ENCODE results near the gene IL5. TPM values are rescaled to one million over a fixed set of nuclear protein-coding genes. Genes with fewer than 3 reads are reported as not detected.

IL5 gene
- total RNA-seq, 4 donors from 2014 or later, result not detected

- TF ChIP-seq, protein P1, sequence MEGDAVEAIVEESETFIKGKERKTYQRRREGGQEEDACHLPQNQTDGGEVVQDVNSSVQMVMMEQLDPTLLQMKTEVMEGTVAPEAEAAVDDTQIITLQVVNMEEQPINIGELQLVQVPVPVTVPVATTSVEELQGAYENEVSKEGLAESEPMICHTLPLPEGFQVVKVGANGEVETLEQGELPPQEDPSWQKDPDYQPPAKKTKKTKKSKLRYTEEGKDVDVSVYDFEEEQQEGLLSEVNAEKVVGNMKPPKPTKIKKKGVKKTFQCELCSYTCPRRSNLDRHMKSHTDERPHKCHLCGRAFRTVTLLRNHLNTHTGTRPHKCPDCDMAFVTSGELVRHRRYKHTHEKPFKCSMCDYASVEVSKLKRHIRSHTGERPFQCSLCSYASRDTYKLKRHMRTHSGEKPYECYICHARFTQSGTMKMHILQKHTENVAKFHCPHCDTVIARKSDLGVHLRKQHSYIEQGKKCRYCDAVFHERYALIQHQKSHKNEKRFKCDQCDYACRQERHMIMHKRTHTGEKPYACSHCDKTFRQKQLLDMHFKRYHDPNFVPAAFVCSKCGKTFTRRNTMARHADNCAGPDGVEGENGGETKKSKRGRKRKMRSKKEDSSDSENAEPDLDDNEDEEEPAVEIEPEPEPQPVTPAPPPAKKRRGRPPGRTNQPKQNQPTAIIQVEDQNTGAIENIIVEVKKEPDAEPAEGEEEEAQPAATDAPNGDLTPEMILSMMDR (IDR thresholded peaks at IDR 0.05; ENCODE audit: low read depth), result no peak
These were observed 40.1 kb downstream of the IL5 start for GRCh38 chr5:132503244-132503643.

- TF ChIP-seq, protein P1 (IDR thresholded peaks at IDR 0.05; ENCODE audit: low read depth), result no peak
These were observed 41.1 kb downstream of the IL5 start for GRCh38 chr5:132501961-132502931.

DNA sequence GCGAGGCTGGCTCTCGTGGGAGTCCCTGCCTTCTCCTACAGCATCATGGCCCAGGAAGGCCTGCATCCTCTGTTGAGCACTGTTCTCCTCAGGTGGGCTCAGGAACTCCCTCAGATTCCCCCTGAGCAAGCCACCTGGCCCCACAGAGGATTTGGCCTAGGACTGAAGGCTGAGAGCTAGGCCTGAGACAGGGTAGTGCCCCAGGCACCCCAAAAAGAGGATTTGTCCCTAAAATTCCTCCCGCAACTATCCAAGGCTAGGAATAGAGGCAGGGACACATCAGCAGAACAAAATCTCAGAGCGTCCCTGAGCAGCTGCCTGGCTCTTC, 41.7 kb downstream of the IL5 start:
- TF ChIP-seq, protein P1 (IDR thresholded peaks at IDR 0.05; ENCODE audit: low read depth), result no peak

DNA sequence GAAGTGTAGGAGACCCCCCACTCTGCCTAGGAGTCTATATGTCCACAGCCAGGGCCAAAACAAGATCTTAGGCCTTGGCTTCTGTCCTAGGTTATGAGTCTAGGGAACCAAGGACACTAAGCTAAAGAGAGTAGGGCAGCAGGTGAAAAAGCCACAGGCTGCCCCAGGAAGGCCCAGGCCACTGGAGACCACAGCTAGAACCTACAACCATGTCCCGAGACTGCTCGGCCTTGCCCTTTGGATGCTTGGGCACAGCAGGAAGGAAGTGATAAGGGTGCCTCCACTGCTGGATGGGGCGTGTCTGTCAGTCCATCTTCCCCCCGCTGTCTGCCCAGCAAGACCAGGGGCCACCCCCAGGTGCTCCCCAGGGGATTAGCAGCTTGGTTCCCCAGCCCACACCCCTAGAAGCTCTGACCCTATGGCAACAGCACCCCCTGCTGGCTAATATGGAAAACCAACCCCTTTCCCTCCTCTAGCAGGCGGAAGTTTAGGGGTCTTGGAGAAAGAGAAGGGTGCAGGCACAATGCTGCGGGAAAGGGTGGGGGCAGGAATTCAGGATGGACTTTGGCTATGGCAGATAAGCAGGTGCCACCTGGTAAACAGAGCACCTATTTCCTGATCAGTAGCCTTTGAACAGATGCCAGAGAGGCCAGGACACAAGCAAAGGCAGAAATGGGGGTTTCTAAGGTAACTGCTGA, 42.2 kb downstream of the IL5 start:
- TF ChIP-seq, protein P1 (IDR thresholded peaks at IDR 0.05; ENCODE audit: low read depth), result no peak

GRCh38 chr5:132500244-132500930, 42.9 kb downstream of the IL5 start:
- TF ChIP-seq, protein P1 (IDR thresholded peaks at IDR 0.05; ENCODE audit: low read depth), result no peak

DNA sequence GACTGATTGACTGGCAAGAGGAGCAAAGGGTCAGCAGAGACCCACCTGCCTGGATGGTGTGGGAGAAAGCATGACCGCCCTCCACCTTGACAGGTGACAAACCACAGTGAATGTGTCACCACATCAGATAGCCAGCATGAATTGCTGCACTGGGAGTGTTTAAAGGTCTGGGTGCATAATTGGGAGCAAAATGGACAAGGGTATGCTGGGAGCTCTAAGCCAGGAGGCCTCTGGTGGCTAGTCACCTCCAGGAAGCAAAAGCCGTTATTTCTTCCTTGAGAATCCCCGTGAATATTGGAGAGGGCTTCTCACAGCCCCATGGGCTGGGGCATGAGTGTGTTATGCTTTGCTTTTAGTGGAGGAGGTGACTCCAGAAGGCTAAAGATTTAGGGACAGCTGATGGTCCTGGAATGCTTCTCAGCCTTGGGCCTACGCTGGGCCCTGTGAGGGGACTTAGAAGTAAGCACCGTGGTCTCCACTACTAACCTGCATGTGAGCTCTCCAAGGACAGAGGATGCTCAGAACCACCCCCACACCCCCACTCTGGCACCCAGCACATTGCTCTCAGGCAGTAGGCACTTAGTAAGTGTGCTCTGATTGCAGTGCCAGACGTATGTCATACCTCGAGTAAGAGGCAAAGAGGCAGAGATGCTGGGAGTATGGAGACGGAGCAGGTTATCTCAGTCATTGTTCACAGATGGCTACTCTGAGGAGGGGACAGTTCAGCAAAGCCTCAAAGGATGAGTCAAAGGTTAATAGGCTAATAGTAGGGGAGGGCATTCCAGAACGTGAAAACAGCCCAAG, 43.7 kb downstream of the IL5 start:
- TF ChIP-seq, protein P1 (IDR thresholded peaks at IDR 0.05; ENCODE audit: low read depth), result no peak
